Neural cell (in vitro differentiated cells): ENCODE results near the gene FGF2.

ENCODE experiments used
- EP300 ChIP-seq: fragments of 450-650 bp; conservative IDR thresholded peaks from 2 replicates; pipeline ENCODE4 v1.6.1; 2014; ENCODE audit warnings: antibody characterized with exemption, mild to moderate bottlenecking, moderate library complexity; ENCODE audit not compliant: poor library complexity, severe bottlenecking
- MXI1 ChIP-seq: fragments of 450-650 bp; conservative IDR thresholded peaks from 2 replicates; pipeline ENCODE4 v1.6.1; 2014; ENCODE audit warnings: antibody characterized with exemption, mild to moderate bottlenecking; ENCODE audit not compliant: poor library complexity, severe bottlenecking
- RAD21 ChIP-seq: fragments of 450-650 bp; conservative IDR thresholded peaks from 2 replicates; pipeline ENCODE4 v1.6.1; 2014; ENCODE audit warnings: antibody characterized with exemption, mild to moderate bottlenecking, moderate library complexity
- TF ChIP-seq, protein P1 (sequence below): IDR thresholded peaks from 2 replicates; pipeline ENCODE4 v1.6.1; 2012; ENCODE audit warnings: borderline replicate concordance
- TF ChIP-seq, protein P2 (sequence below): fragments of 450-650 bp; IDR thresholded peaks from 2 replicates; pipeline ENCODE4 v1.5.1; 2014; ENCODE audit warnings: antibody characterized with exemption, mild to moderate bottlenecking, moderate library complexity; ENCODE audit not compliant: poor library complexity, severe bottlenecking

DNA sequence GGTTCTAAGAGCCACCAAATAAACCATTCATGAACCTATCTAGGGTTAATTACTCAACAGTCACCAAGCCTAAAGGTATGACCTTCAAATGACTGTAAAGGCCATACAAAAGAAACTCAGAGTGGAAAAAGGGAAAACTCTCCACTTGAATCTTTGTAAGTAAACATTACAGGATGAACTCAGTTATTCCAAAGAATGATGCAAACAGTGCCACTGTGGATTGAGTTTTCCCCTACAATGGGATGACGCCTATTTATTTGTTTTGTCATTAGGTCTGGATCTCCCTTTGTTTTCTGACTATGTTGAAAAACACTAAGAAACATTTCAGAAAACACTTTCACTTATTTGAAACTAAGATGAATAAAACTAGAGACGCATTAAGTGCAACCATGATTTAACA is 83.1 kb downstream of the FGF2 start:
- TF ChIP-seq, protein P1, sequence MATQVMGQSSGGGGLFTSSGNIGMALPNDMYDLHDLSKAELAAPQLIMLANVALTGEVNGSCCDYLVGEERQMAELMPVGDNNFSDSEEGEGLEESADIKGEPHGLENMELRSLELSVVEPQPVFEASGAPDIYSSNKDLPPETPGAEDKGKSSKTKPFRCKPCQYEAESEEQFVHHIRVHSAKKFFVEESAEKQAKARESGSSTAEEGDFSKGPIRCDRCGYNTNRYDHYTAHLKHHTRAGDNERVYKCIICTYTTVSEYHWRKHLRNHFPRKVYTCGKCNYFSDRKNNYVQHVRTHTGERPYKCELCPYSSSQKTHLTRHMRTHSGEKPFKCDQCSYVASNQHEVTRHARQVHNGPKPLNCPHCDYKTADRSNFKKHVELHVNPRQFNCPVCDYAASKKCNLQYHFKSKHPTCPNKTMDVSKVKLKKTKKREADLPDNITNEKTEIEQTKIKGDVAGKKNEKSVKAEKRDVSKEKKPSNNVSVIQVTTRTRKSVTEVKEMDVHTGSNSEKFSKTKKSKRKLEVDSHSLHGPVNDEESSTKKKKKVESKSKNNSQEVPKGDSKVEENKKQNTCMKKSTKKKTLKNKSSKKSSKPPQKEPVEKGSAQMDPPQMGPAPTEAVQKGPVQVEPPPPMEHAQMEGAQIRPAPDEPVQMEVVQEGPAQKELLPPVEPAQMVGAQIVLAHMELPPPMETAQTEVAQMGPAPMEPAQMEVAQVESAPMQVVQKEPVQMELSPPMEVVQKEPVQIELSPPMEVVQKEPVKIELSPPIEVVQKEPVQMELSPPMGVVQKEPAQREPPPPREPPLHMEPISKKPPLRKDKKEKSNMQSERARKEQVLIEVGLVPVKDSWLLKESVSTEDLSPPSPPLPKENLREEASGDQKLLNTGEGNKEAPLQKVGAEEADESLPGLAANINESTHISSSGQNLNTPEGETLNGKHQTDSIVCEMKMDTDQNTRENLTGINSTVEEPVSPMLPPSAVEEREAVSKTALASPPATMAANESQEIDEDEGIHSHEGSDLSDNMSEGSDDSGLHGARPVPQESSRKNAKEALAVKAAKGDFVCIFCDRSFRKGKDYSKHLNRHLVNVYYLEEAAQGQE = no peak
- no peak for TF ChIP-seq EP300
- TF ChIP-seq, protein P2, sequence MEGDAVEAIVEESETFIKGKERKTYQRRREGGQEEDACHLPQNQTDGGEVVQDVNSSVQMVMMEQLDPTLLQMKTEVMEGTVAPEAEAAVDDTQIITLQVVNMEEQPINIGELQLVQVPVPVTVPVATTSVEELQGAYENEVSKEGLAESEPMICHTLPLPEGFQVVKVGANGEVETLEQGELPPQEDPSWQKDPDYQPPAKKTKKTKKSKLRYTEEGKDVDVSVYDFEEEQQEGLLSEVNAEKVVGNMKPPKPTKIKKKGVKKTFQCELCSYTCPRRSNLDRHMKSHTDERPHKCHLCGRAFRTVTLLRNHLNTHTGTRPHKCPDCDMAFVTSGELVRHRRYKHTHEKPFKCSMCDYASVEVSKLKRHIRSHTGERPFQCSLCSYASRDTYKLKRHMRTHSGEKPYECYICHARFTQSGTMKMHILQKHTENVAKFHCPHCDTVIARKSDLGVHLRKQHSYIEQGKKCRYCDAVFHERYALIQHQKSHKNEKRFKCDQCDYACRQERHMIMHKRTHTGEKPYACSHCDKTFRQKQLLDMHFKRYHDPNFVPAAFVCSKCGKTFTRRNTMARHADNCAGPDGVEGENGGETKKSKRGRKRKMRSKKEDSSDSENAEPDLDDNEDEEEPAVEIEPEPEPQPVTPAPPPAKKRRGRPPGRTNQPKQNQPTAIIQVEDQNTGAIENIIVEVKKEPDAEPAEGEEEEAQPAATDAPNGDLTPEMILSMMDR = no peak
- no peak for TF ChIP-seq MXI1
- TF ChIP-seq RAD21 = no peak
